GM19467 (cell line): ENCODE measurements around the gene ARL15.

Source experiments
- ATAC-seq: cut with Tn5 transposase; IDR thresholded peaks from one replicate; pipeline ENCODE4 v1.9.1; 2021; ENCODE audit warnings: mild to moderate bottlenecking, moderate library complexity; ENCODE audit not compliant: unreplicated experiment

The ARL15 gene

DNA sequence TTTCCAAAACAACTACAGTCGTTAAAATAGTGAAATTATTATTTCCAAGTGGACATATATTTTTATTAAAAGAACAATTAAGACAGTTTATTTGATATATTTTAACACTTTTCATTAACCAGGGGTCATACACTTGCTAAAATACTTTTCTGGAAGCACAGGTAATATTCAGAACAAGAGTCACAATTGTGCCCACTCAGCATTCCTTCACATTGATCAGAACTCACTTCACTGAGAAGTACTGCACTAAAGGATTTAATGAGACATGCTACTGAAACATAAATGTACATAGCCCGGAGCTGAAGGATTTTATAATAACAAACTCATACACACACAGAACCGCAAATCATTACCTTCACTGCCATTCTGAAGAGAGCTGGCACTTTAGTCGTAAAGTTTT is 361.8 kb downstream of the ARL15 start:
- ATAC-seq: no peak

DNA sequence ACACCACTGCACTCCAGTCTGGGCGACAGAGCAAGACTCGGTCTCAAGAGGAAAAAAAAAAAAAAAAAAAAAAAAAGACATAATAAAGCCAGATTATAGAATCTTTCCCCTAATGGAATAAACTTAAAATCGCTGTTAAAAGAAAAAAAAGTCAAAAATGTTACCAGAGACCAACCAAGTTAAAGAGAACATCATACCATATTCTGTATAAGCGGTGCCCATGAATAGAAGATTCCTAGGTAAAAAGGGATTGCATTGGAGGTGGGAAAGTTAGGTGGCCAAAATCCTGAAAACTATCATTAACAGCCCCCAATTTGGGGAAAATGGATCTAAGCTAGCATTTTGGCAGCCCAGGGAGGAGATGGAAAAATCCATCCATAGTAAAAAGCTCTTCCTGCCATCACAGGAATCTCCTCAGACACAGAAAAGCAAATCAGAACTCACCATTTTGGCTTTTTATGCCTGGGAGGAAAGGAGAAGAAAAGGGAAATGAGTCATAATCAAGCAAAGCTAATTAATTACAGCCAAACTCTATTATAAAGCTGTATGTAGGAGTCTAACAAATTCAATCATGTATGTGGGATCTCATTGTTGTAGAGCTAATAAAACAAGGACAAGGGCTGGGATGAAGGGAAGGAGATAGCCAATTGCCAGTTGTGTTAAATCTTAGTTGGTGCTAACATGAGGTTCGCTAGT is 363.8 kb downstream of the ARL15 start:
- ATAC-seq: no peak

DNA sequence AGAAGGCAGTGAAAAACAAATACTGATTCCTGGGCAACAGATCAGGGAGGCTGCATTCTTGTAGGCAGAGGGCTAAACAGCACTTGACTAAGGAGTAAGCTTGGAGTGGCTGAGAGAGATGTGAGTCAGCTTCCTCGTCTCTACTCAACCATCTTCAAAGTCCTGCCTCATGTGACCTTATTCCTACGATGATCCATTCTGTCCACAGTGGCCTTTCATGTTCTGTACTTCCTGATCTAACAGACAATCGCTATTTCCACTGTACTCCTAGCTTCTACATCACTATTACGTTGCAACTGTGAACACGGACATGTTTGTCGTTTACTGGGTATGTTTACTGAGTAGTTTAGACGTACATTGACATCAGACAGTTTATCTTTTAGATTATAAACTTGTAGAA is 365.4 kb downstream of the ARL15 start:
- ATAC-seq: no peak

- ATAC-seq: no peak
Measured at GRCh38 chr5:53943938-53944337, 366.4 kb downstream of the ARL15 start.

DNA sequence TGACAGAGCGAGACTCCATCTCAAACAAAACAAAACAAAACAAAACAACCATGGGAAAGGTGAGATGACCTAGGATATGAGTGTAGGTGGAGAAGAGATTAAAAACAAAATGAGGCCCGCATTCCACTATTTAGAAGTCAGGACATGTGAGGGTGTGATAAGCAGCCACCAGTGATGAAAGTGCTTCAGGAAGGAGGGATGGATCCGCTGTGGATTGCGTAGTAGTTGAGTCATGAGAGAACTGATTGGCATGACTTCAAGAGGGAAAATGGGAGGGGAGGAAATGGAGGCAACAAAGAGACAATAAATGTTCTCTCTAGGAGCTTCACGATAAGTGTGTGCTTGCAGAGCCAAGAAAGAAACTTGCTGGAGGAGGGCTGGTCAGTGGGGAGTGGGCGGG is 367.6 kb downstream of the ARL15 start:
- ATAC-seq: no peak

DNA sequence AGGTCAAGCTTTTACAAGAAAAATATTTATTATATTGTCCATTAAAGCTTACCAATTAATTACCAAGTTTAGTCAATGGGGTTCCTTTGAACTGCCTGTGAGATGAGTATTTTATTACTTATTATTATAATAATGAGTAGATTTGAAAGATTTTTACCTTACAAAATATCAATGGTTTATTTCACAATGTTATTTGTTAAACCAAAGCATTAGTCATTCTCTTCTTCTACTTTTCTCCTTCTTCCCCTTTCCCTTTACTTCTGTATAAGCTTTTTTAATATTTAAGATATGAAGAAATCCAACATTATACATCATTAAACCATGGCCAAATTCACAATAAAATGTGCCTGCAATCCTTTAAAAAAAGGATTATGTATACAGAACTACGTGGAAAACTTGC is 369.5 kb downstream of the ARL15 start:
- ATAC-seq: no peak

GRCh38 chr5:53937467-53937866 is 372.9 kb downstream of the ARL15 start:
- no peak for ATAC-seq

DNA sequence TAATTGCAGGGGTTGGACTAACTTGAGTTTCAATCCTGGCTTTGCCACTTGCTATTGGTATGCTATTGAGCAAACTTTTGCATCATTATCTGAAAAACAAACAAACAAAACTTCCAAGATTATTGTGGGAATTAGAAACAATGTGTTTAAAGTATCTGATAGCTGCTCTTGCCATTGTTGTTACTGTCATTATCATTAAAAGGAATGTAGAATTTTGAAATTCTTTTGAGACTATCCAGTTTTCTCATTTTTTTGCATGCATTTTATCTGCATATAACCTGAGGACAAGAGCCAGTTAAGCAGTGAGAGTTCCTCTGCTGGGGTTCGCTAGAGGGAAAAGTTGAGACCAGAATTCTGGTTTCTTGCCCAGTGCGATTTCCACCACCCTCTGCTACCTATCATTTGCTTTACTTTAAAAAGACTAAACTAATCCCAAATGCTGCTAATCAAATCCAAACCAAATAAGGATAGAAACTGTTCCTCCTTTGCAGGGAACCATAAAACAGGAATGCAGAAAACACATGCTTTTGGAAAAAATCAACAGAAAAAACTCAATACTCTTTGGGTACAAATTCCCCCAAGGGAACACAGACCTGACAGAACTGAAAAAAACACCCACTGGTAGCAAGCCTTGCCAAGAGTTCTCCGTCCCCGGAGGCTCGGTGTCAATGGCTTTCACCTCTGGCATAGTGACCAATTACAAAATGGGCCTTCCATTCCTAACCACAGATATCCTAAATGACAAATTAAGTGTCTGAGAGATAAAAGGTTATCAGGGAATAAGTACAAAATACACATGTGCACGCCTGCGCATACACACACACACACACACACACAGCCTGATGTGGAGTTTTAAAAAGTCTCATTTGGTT is 373.7 kb downstream of the ARL15 start:
- no peak for ATAC-seq

GRCh38 chr5:53934151-53934820 is 376.1 kb downstream of the ARL15 start:
- no peak for ATAC-seq

DNA sequence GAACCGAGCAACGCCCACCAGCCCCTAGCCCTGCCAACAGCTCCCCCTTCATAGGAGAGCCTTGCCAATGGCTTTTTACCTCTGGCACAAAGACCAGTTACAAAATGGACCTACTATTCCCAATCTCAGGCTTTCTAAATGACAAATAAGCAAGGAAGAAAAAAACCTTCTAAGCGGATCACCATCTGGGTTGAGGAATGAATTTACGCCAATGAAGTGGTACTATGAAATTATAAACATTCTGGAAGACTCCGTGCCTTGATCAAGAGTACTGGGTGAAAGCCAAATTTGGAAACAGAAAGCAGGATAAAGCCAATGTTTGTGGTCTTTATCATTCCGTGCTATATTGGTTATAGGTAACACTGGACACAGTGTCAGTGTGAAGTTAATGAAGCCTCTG is 378.0 kb downstream of the ARL15 start:
- no peak for ATAC-seq

DNA sequence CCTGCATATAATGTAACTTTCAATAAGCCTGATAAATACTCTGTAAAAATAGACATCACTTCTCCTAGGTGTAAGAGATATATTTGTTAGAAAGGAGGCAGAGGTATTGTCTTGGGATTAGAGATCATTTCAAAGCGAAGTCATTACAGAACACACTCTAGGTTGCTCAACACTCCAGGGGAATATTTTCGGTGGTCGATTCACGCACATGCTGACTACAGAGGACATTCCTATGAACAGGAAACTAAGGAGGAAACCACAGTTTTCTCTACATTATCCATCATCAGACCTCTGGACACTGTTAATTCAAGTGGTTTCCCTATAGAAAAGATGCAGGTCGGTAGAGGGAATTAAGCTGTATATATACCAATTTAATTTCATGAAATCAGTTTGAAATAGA is 379.9 kb downstream of the ARL15 start:
- ATAC-seq: no peak

GRCh38 chr5:53929570-53929969 is 380.8 kb downstream of the ARL15 start:
- ATAC-seq: no peak

- no peak for ATAC-seq
Measured at GRCh38 chr5:53929152-53929551, 381.2 kb downstream of the ARL15 start.

GRCh38 chr5:53928641-53929040 is 381.7 kb downstream of the ARL15 start:
- no peak for ATAC-seq

DNA sequence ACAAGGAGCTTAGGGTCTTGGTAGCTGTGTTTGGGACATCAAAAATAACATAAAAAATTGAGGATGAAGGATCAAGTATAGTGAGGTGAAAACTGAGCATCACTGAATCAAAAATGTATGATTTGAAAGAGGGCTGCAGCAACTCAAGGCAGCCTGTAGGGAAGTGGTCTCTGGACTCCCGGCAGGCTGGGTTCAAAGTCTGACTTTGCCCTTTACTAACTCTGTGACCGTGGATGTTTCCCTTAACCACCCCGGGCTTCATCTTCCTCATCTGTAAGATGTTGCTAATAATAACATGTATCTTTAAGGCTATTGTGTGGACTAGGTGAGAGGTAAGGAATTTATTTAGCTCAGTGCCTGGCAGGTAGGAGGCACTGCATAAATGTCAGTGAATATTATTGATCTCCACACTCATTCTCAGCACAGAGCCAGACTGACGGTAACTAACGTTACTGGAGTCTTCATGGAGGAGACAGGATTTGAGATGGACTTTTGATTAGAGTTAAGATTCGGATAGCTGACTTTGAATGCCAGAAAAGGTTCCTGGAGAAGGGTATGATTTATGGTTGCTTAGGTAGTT is 382.6 kb downstream of the ARL15 start:
- ATAC-seq: no peak

DNA sequence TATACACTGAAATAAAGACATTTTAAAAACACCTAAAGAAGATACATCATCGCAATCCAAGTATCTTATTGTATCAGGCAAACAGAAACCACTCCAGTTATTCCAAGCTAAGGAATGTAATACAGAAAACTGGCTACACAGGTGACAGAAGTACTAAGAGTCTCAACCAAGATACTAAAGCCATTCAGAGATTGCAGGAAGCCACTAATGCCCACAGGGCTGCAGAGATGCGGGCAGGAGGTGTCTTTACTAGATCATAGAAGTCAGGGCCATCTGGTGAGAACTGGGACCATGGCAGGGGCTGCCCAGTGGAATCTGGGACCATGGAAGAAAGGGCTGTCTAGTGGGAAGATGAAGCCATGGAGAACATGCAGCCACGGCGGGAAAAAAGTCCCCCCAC is 384.3 kb downstream of the ARL15 start:
- no peak for ATAC-seq

DNA sequence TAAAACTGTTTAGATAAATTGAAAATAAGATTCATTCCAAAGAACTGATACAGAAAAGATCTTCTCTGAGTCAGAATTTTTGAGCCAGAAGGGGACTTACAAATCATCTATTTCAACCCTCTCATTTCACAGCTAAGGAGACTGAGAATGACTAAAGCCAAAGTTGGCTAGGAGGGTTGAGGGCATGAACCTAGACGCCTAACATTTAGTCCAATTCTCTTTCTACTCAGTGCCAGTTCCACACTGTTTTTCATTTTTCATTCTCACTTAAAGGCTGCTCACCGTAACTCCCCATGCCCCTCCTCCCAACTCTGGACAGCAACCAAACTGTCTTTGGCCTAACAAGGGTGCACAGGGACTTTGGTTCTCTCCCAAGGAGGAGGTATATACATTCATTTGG is 386.0 kb downstream of the ARL15 start:
- no peak for ATAC-seq

DNA sequence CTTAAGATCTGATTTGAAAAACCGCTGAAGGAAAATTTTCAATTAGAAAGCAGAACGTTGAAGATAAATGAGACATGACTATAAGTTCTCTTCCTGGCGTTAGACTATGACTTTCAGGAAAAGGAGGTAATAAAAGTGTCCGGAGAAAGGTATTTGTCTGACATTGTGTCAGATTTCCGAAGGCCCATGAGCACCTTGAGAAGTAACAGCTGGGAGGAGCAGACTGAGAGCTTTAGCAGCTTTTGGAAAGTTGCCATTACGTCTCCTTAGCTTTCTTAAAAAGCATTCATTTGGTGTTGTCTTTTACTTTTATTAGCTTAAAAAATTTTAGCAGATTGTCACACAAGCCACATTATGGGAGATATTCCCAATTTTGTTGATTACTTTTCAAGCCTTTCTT is 386.4 kb downstream of the ARL15 start:
- no peak for ATAC-seq

DNA sequence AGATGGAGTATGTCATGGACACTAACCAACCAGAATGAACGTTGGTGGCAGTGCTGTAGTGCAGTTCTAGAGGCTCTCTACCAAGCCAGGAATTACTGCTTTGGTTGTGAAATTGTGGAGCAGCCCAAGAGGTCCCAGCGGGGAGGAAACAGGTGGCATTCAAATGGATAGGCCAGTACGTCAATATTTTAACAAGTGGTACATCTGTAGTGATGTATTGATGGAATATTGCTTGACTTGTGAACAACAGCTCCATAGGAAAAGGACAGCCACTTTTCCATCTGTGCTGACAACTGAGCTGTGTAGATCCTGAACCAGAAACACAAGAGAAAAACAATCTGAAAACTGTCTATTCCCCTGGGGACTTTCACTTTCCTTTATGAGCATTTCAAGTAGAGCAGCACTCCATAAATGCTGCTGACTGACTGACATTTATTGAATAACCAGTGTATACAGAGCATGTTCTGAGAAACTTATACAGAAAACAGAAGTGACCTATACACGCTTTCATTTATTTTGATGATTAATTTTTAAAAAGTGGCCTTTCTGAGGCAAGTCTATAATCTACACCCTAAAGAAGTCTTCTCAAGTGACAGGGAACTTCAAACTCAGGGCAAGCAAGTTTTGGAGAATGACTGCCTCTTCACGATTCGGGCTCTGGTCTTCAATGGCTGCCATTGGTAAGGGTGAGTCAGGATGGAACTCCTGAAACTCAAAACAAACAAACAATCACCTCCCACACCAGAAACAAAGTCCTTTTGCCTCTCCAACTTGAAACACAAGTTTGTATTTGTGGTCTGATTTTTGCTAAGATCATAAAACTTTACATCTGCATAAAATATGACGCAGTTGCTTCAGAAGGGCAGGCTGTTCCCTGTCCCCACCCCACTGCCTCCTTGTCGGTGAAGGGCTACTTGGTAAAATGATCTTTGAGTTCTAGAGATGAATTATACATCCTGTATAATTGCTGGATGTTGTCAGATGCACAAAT is 387.6 kb downstream of the ARL15 start:
- no peak for ATAC-seq

GRCh38 chr5:53917826-53918225 is 392.5 kb downstream of the ARL15 start:
- no peak for ATAC-seq
